ENCODE results near the gene CNTN3. TPM values are rescaled to one million over a fixed set of nuclear protein-coding genes. Genes with fewer than 3 reads are reported as not detected.

Gene CNTN3
- total and polyA plus RNA-seq, 2 experiments from 2014 or later: 4.1 to 12.1 TPM

- Histone ChIP-seq H2AFZ (no peak overlapping the region), H3K27ac (no peak overlapping the region), H3K4me3 (no peak overlapping the region), H3K27me3 (no peaks in the 10 kb centered on the region), H3K4me1 (ENCODE audit: insufficient read depth) (no peaks in the 10 kb centered on the region), H3K9me2 (replicated peaks; ENCODE audit: insufficient read depth) (no peaks in the 10 kb centered on the region), H3K4me2 (no peak overlapping the region), H3K36me3 (replicated peaks; ENCODE audit: insufficient read depth, low read depth) (no peaks in the 10 kb centered on the region), H4K20me1 (ENCODE audit: insufficient read depth, poor library complexity, severe bottlenecking) (no peaks in the 10 kb centered on the region), H3K79me2 (no peaks in the 10 kb centered on the region), H3K9me3 (ENCODE audit: low read depth) (no peaks in the 10 kb centered on the region)
- TF ChIP-seq EZH2phosphoT487 (IDR thresholded peaks at IDR 0.05; ENCODE audit: low read depth, severe bottlenecking, unreplicated experiment) (no peak), EZH2 (IDR thresholded peaks at IDR 0.05; ENCODE audit: borderline replicate concordance) (no peak), CTCF (IDR thresholded peaks at IDR 0.05; ENCODE audit: poor library complexity) (no peak)
- no peak for DNase-seq (ENCODE audit: low spot score)
- 75% methylated on average over 4 of the region's 4 CpGs for WGBS (ENCODE audit: low lambda C conversion rate, missing lambda C conversion rate)
Observed at GRCh38 chr3:74590620-74591262, 23.7 kb downstream of the CNTN3 start.

- no peak for DNase-seq (ENCODE audit: low spot score)
- Histone ChIP-seq H3K4me3 (no peak overlapping the region), H2AFZ (no peak overlapping the region), H3K27me3 (no peaks in the 10 kb centered on the region), H4K20me1 (ENCODE audit: insufficient read depth, poor library complexity, severe bottlenecking) (no peaks in the 10 kb centered on the region), H3K4me1 (ENCODE audit: insufficient read depth) (no peaks in the 10 kb centered on the region), H3K27ac (no peak overlapping the region), H3K36me3 (replicated peaks; ENCODE audit: insufficient read depth, low read depth) (no peaks in the 10 kb centered on the region), H3K79me2 (no peaks in the 10 kb centered on the region), H3K4me2 (no peak overlapping the region), H3K9me3 (ENCODE audit: low read depth) (no peaks in the 10 kb centered on the region), H3K9me2 (replicated peaks; ENCODE audit: insufficient read depth) (no peaks in the 10 kb centered on the region)
- TF ChIP-seq EZH2 (IDR thresholded peaks at IDR 0.05; ENCODE audit: borderline replicate concordance) (no peak), EZH2phosphoT487 (IDR thresholded peaks at IDR 0.05; ENCODE audit: low read depth, severe bottlenecking, unreplicated experiment) (no peak), CTCF (IDR thresholded peaks at IDR 0.05; ENCODE audit: poor library complexity) (no peak)
- WGBS (ENCODE audit: low lambda C conversion rate, missing lambda C conversion rate): 90% methylated on average over 2 of the region's 2 CpGs
Observed at GRCh38 chr3:74584782-74585181, 29.7 kb downstream of the CNTN3 start.

- no peak overlapping the region for H2AFZ ChIP-seq
- WGBS (ENCODE audit: low lambda C conversion rate, missing lambda C conversion rate): 88% methylated on average over 5 of the region's 5 CpGs
- DNase-seq (ENCODE audit: low spot score): no peak
- no peaks in the 10 kb centered on the region for H3K9me2 ChIP-seq (replicated peaks; ENCODE audit: insufficient read depth)
- H3K36me3 ChIP-seq (replicated peaks; ENCODE audit: insufficient read depth, low read depth): no peaks in the 10 kb centered on the region
- TF ChIP-seq EZH2 (IDR thresholded peaks at IDR 0.05; ENCODE audit: borderline replicate concordance) (no peak), CTCF (IDR thresholded peaks at IDR 0.05; ENCODE audit: poor library complexity) (no peak), EZH2phosphoT487 (IDR thresholded peaks at IDR 0.05; ENCODE audit: low read depth, severe bottlenecking, unreplicated experiment) (no peak)
- no peaks in the 10 kb centered on the region for H3K79me2 ChIP-seq
- no peaks in the 10 kb centered on the region for H3K4me1 ChIP-seq (ENCODE audit: insufficient read depth)
- H3K27ac ChIP-seq: no peak overlapping the region
- no peak overlapping the region for H3K4me3 ChIP-seq
- no peaks in the 10 kb centered on the region for H4K20me1 ChIP-seq (ENCODE audit: insufficient read depth, poor library complexity, severe bottlenecking)
- H3K9me3 ChIP-seq (ENCODE audit: low read depth): no peaks in the 10 kb centered on the region
- H3K4me2 ChIP-seq: no peak overlapping the region
- H3K27me3 ChIP-seq: no peaks in the 10 kb centered on the region
Observed at GRCh38 chr3:74582982-74583381, 31.5 kb downstream of the CNTN3 start.
